Measurements from ENCODE around the gene PRPS1. TPM values are rescaled to one million over a fixed set of nuclear protein-coding genes. Genes with fewer than 3 reads are reported as not detected.
A peak's percentile ranks its signal among the peaks of the same experiment; 100 is the strongest.

The PRPS1 gene
- total and polyA plus RNA-seq, 9 of the 15 experiments (the other 6 are each of a cell fraction or from before 2014, with no cell fraction given), result 47.8 to 175 (median 79.6) TPM

GRCh38 chrX:107676559-107677378 is 48.5 kb downstream of the PRPS1 start (continued):
- TF ChIP-seq STAT6 (CRISPR knock-in tag; IDR thresholded peaks at IDR 0.05), result no peak
- no peak for TF ChIP-seq ZNF830 (CRISPR knock-in tag; IDR thresholded peaks at IDR 0.05)
- no peak for TF ChIP-seq HIVEP1 (CRISPR knock-in tag; IDR thresholded peaks at IDR 0.05)
- no peak for TF ChIP-seq ZNF354B (CRISPR knock-in tag; IDR thresholded peaks at IDR 0.05)
- TF ChIP-seq LEF1 (IDR thresholded peaks at IDR 0.05), result no peak
- no peak for TF ChIP-seq HDGF (IDR thresholded peaks at IDR 0.05)
- TF ChIP-seq SUPT5H (IDR thresholded peaks at IDR 0.05), result peak; percentile 62
- no peak for TF ChIP-seq ZC3H8 (IDR thresholded peaks at IDR 0.05)
- TF ChIP-seq MEF2D (tag; conservative IDR thresholded peaks at IDR 0.05; ENCODE audit: low read depth), result no peak
- TF ChIP-seq ZNF586 (CRISPR knock-in tag; conservative IDR thresholded peaks at IDR 0.05), result no peak
- TF ChIP-seq MXD1 (CRISPR knock-in tag; IDR thresholded peaks at IDR 0.05; ENCODE audit: borderline replicate concordance, poor library complexity, severe bottlenecking), result peak; percentile 45
- no peak for TF ChIP-seq RFX1 (IDR thresholded peaks at IDR 0.05)
- peak; percentile 42 for TF ChIP-seq NFE2 (IDR thresholded peaks at IDR 0.05; ENCODE audit: low read depth)
- peak; percentile 72 for TF ChIP-seq POLR2A (conservative IDR thresholded peaks at IDR 0.05)
- TF ChIP-seq TAF7 (tag; IDR thresholded peaks at IDR 0.05), result no peak
- no peak for TF ChIP-seq TBL1XR1 (IDR thresholded peaks at IDR 0.05; ENCODE audit: low read length in 2 of 2)
- TF ChIP-seq GABPB1 (CRISPR knock-in tag; IDR thresholded peaks at IDR 0.05), result peak; percentile 64
- no peak for TF ChIP-seq TCF15 (CRISPR knock-in tag; IDR thresholded peaks at IDR 0.05)
- no peak for TF ChIP-seq SMAD4 (CRISPR knock-in tag; conservative IDR thresholded peaks at IDR 0.05)
- no peak for TF ChIP-seq SOX6 (IDR thresholded peaks at IDR 0.05)
- TF ChIP-seq SP1 (CRISPR knock-in tag; IDR thresholded peaks at IDR 0.05), result peak; percentile 35; the same call in 1 of the 2 replicates
- TF ChIP-seq HLTF (IDR thresholded peaks at IDR 0.05), result no peak
- TF ChIP-seq EGR1 (conservative IDR thresholded peaks at IDR 0.05), result peak; percentile 86
- TF ChIP-seq LARP7 (IDR thresholded peaks at IDR 0.05), result no peak
- TF ChIP-seq HMBOX1 (IDR thresholded peaks at IDR 0.05), result no peak
- no peak for TF ChIP-seq KDM2B (CRISPR knock-in tag; IDR thresholded peaks at IDR 0.05)
- peak; percentile 81; the same call in 1 of the 2 replicates for TF ChIP-seq KLF13 (tag; IDR thresholded peaks at IDR 0.05; ENCODE audit: borderline replicate concordance, low read depth)
- no peak for TF ChIP-seq TEAD4 (IDR thresholded peaks at IDR 0.05; ENCODE audit: low read length)
- peak; percentile 82; the same call in 1 of the 2 replicates for TF ChIP-seq TEAD4 (CRISPR knock-in tag; IDR thresholded peaks at IDR 0.05; ENCODE audit: borderline replicate concordance)
- no peak for TF ChIP-seq ELF2 (CRISPR knock-in tag; IDR thresholded peaks at IDR 0.05)
